Measurements from ENCODE around the gene NFE2L1. TPM values are rescaled to one million over a fixed set of nuclear protein-coding genes. Genes with fewer than 3 reads are reported as not detected.

The NFE2L1 gene
- total and polyA plus RNA-seq, 8 donors, result 27.4 to 74.0 (median 44.5) TPM

DNA sequence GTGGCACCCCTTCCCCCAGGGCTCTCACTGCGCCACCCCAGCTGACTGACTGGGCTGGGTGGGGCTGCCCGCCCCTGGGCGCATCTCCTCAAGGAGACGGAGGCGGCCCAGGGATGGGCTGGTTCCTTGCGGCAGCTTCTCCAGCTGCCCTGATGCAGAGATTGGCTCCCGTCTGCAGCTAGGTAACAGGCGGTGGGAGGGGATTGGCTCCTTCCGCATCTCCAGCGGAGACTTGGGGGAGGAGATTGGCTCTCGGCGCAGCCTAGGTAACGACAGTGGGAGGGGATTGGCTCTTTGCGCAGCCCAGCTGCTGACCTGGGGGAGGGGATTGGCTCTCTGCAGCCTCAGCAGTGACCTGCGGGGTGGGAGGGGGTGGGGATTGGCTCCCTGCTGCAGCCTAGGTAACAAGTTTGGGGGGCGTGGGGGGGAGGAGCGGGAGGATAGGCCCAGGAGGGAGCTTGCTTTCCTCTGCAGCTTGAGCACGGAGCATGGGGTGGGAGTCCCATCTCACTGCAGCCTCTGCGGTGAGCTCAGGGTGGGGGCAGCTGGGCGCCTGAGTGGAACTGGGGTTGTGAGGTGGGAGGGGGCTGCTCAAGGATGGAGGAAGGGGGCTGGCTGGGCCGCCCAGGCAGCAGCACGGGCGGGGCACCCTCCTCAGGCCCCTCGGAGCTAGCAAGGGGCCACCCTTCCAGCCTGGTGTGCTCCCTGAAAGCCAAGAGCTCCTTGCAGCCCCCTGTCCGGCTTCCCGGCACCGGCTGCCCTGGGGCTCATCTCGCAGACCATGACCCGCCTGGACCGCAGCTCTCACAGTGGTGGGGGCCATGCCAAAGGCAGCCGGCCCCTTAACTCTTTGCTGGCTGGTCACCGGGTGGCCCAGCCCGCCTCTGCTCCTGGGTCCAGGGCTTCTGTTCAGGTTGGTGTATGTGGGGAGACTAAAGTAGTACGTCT, 6.4 kb downstream of the NFE2L1 start:
- Histone ChIP-seq H3K27ac (peak overlapping the region in 2 of 4 donors; percentile 28 to 33), H3K36me3 (peaks cover 0 to 41% (median 25%) of the 10 kb centered on the region in 3 donors), H3K4me3 (peak overlapping the region in 1 of 4 donors; percentile 10), H3K4me1 (peaks cover 38 to 53% (median 40%) of the 10 kb centered on the region in 3 donors), H3K9me3 (no peaks in the 10 kb centered on the region), H3K27me3 (no peaks in the 10 kb centered on the region)
- peak; percentile 72 to 87 (median 75) for ATAC-seq
- TF ChIP-seq, protein P1, sequence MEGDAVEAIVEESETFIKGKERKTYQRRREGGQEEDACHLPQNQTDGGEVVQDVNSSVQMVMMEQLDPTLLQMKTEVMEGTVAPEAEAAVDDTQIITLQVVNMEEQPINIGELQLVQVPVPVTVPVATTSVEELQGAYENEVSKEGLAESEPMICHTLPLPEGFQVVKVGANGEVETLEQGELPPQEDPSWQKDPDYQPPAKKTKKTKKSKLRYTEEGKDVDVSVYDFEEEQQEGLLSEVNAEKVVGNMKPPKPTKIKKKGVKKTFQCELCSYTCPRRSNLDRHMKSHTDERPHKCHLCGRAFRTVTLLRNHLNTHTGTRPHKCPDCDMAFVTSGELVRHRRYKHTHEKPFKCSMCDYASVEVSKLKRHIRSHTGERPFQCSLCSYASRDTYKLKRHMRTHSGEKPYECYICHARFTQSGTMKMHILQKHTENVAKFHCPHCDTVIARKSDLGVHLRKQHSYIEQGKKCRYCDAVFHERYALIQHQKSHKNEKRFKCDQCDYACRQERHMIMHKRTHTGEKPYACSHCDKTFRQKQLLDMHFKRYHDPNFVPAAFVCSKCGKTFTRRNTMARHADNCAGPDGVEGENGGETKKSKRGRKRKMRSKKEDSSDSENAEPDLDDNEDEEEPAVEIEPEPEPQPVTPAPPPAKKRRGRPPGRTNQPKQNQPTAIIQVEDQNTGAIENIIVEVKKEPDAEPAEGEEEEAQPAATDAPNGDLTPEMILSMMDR (IDR thresholded peaks at IDR 0.05), result no peak
- no peak for FAIRE-seq
- WGBS, 2 donors, result 59 to 62% methylated on average over 32 to 34 of the region's 34 CpGs
- peak in 5 of 6 donors; percentile 75 to 86 (median 79) for DNase-seq
- intact Hi-C loops (cut with DNase I), result no loop called here

DNA sequence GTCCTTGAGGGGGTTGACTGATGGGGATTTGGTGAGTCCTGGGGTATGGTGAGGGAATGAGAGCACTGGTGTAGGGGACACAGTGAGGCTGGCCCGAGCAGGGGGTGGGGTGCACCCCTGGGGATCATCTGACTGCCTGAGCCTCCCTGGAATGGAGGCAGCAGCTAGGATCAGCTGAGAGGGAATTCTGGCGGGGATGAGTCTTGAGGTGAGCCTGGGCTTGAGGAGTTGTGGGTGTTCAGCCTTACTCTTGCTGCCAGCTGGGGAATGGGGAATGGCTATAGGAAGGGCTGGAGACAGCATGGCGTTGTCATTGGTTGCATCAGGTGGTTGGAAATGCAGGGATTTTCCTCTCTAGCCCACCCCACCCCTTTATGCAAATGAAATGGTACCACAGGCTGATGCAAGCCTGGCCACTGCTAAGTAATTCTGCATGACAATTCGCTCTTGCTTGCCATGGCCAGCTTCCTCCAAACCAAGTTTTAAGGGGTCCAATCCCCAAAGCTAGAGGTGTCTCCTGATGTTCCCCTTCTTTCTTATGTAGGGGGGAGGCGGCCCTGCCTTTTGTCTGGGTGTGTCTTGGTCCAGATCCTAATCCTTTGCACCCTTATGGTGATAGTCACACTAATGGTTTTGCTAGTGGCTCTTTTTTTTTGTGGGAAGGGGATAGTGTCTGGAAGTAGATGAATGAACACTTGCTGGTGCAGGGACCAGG, 7.5 kb downstream of the NFE2L1 start:
- Histone ChIP-seq H3K27me3 (no peaks in the 10 kb centered on the region), H3K9me3 (no peaks in the 10 kb centered on the region), H3K27ac (no peak overlapping the region), H3K36me3 (peaks cover 0 to 49% (median 32%) of the 10 kb centered on the region in 3 donors), H3K4me1 (peaks cover 28 to 41% (median 29%) of the 10 kb centered on the region in 3 donors), H3K4me3 (no peak overlapping the region)
- 87 to 89% methylated on average over 5 of the region's 5 CpGs for WGBS, 2 donors
- DNase-seq (no peak), FAIRE-seq (no peak), ATAC-seq (no peak)
- intact Hi-C loops (cut with DNase I), result no loop called here
- TF ChIP-seq, protein P1 (IDR thresholded peaks at IDR 0.05), result no peak

DNA sequence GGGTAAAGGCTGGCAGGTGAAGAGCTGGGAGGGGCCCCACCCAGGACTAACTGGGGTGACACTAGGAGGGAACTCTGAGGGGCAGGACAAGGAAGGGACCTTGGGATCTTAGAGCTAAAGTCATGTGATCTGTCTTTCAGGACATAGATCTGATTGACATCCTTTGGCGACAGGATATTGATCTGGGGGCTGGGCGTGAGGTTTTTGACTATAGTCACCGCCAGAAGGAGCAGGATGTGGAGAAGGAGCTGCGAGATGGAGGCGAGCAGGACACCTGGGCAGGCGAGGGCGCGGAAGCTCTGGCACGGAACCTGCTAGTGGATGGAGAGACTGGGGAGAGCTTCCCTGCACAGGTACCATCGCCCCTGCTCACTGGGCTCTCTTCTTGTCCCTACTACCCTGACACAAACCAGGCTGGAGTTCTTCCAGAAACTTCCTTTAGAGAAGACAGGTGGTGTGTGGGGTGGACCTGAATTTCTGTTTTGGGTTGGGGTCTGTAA, 8.1 kb downstream of the NFE2L1 start:
- no peaks in the 10 kb centered on the region for H3K27me3 ChIP-seq
- WGBS, 2 donors, result 89 to 90% methylated on average over 10 of the region's 10 CpGs
- intact Hi-C loops (cut with DNase I), result no loop called here
- H3K36me3 ChIP-seq, result peaks cover 0 to 47% (median 33%) of the 10 kb centered on the region in 3 donors
- H3K9me3 ChIP-seq, result no peaks in the 10 kb centered on the region
- TF ChIP-seq, protein P1 (IDR thresholded peaks at IDR 0.05), result no peak
- ATAC-seq (no peak), FAIRE-seq (no peak), DNase-seq (no peak)
- no peak overlapping the region for H3K27ac ChIP-seq
- peaks cover 23 to 35% (median 23%) of the 10 kb centered on the region in 3 donors for H3K4me1 ChIP-seq
- no peak overlapping the region for H3K4me3 ChIP-seq

DNA sequence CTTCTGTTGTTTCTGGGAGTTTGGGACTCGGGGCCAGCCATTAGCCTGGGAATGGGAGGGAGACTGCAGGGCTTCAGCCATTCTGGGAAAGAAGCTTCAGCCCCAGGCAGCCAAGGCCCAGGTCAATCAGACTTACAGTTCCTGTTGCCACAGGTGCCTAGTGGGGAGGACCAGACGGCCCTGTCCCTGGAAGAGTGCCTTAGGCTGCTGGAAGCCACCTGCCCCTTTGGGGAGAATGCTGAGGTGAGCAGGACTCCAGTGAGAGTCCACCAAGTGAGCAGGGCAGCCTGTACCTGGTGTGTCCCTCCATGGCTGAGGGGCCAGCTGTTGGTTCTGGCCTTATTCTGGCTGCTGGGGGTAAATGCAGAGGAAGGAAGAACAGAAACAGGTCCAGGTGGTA, 8.7 kb downstream of the NFE2L1 start:
- Histone ChIP-seq H3K4me1 (peaks cover 17 to 29% (median 18%) of the 10 kb centered on the region in 3 donors), H3K36me3 (peaks cover 0 to 44% (median 33%) of the 10 kb centered on the region in 3 donors), H3K4me3 (no peak overlapping the region), H3K9me3 (no peaks in the 10 kb centered on the region), H3K27me3 (no peaks in the 10 kb centered on the region), H3K27ac (no peak overlapping the region)
- no peak for ATAC-seq
- TF ChIP-seq, protein P1 (IDR thresholded peaks at IDR 0.05), result no peak
- 79 to 92% methylated on average over 2 of the region's 2 CpGs for WGBS, 2 donors
- no peak for DNase-seq
- intact Hi-C loops (cut with DNase I), result no loop called here
- FAIRE-seq, result no peak
